Measurements from ENCODE around the gene GREB1L. TPM values are rescaled to one million over a fixed set of nuclear protein-coding genes. Genes with fewer than 3 reads are reported as not detected.

Gene GREB1L
- total and polyA plus RNA-seq, 9 of the 15 experiments (the other 6 are each of a cell fraction or from before 2014, with no cell fraction given), result 0.03 TPM; not detected in 8

GRCh38 chr18:21513292-21513691, 271.3 kb downstream of the GREB1L start:
- no peak overlapping the region for H3K4me3 ChIP-seq
- 66% methylated on average over 2 of the region's 2 CpGs for whole genome bisulfite sequencing (ENCODE audit: insufficient coverage, low coverage, missing lambda C conversion rate)
- in situ Hi-C loops (cut with MboI), result no loop called here
- BruUV-seq (replicated peaks), result no TSS peak
- FAIRE-seq (no peak), ATAC-seq (no peak), DNase-seq (ENCODE audit: extremely low read depth in 1 of 4, low spot score in 3 of 4) (no peak)
- ChIA-PET POLR2A (interaction anchor here (1.2 kb wide), 1 partner anchor 9 kb away, joined by 7 read pairs; no protein-coding TSS in a partner anchor), CTCF (ENCODE audit: low intra/inter-chr PET ratio) (no interaction called here)
- H3K9ac ChIP-seq (ENCODE audit: insufficient read depth in 1 of 2, low read depth in 2 of 2, low read length in 2 of 2), result no peak overlapping the region
- no peaks in the 10 kb centered on the region for H4K20me1 ChIP-seq (replicated peaks; ENCODE audit: control insufficient read depth, insufficient read depth, low read length)
- no peaks in the 10 kb centered on the region for H3K4me1 ChIP-seq (replicated peaks in 1 of 2; ENCODE audit: control insufficient read depth in 2 of 2, insufficient read depth in 2 of 2, low read length in 2 of 2)
- intact Hi-C loops (cut with micrococcal nuclease), result no loop called here
- H3K9me1 ChIP-seq (ENCODE audit: control insufficient read depth, insufficient read depth, low read length), result no peaks in the 10 kb centered on the region
- no peaks in the 10 kb centered on the region for H3K9me3 ChIP-seq (replicated peaks; ENCODE audit: control insufficient read depth, insufficient read depth, low read depth, low read length)
- no peaks in the 10 kb centered on the region for H3K79me2 ChIP-seq (ENCODE audit: control insufficient read depth, insufficient read depth, low read length)
- H2AFZ ChIP-seq (ENCODE audit: low read depth, low read length), result no peak overlapping the region
- no peak overlapping the region for H3K4me2 ChIP-seq (ENCODE audit: insufficient read depth, low read length)
- no peaks in the 10 kb centered on the region; a peak in 1 of 5 replicates for H3K27me3 ChIP-seq (ENCODE audit: control insufficient read depth in 2 of 2, insufficient read depth in 2 of 2, low read length in 2 of 2)
- 0 out of 3 replicates have a peak, but pooled peaks cover under 1% of the 10 kb centered on the region for H3K36me3 ChIP-seq (ENCODE audit: control insufficient read depth, insufficient read depth, low read length)
- no peak overlapping the region for H3K27ac ChIP-seq (ENCODE audit: extremely low read depth, low read depth, low read length)
- no peak for TF ChIP-seq HINFP (tag; conservative IDR thresholded peaks at IDR 0.05; ENCODE audit: low read depth)
- TF ChIP-seq ZNF445 (CRISPR knock-in tag; IDR thresholded peaks at IDR 0.05; ENCODE audit: low read depth), result no peak
- TF ChIP-seq, protein P1, sequence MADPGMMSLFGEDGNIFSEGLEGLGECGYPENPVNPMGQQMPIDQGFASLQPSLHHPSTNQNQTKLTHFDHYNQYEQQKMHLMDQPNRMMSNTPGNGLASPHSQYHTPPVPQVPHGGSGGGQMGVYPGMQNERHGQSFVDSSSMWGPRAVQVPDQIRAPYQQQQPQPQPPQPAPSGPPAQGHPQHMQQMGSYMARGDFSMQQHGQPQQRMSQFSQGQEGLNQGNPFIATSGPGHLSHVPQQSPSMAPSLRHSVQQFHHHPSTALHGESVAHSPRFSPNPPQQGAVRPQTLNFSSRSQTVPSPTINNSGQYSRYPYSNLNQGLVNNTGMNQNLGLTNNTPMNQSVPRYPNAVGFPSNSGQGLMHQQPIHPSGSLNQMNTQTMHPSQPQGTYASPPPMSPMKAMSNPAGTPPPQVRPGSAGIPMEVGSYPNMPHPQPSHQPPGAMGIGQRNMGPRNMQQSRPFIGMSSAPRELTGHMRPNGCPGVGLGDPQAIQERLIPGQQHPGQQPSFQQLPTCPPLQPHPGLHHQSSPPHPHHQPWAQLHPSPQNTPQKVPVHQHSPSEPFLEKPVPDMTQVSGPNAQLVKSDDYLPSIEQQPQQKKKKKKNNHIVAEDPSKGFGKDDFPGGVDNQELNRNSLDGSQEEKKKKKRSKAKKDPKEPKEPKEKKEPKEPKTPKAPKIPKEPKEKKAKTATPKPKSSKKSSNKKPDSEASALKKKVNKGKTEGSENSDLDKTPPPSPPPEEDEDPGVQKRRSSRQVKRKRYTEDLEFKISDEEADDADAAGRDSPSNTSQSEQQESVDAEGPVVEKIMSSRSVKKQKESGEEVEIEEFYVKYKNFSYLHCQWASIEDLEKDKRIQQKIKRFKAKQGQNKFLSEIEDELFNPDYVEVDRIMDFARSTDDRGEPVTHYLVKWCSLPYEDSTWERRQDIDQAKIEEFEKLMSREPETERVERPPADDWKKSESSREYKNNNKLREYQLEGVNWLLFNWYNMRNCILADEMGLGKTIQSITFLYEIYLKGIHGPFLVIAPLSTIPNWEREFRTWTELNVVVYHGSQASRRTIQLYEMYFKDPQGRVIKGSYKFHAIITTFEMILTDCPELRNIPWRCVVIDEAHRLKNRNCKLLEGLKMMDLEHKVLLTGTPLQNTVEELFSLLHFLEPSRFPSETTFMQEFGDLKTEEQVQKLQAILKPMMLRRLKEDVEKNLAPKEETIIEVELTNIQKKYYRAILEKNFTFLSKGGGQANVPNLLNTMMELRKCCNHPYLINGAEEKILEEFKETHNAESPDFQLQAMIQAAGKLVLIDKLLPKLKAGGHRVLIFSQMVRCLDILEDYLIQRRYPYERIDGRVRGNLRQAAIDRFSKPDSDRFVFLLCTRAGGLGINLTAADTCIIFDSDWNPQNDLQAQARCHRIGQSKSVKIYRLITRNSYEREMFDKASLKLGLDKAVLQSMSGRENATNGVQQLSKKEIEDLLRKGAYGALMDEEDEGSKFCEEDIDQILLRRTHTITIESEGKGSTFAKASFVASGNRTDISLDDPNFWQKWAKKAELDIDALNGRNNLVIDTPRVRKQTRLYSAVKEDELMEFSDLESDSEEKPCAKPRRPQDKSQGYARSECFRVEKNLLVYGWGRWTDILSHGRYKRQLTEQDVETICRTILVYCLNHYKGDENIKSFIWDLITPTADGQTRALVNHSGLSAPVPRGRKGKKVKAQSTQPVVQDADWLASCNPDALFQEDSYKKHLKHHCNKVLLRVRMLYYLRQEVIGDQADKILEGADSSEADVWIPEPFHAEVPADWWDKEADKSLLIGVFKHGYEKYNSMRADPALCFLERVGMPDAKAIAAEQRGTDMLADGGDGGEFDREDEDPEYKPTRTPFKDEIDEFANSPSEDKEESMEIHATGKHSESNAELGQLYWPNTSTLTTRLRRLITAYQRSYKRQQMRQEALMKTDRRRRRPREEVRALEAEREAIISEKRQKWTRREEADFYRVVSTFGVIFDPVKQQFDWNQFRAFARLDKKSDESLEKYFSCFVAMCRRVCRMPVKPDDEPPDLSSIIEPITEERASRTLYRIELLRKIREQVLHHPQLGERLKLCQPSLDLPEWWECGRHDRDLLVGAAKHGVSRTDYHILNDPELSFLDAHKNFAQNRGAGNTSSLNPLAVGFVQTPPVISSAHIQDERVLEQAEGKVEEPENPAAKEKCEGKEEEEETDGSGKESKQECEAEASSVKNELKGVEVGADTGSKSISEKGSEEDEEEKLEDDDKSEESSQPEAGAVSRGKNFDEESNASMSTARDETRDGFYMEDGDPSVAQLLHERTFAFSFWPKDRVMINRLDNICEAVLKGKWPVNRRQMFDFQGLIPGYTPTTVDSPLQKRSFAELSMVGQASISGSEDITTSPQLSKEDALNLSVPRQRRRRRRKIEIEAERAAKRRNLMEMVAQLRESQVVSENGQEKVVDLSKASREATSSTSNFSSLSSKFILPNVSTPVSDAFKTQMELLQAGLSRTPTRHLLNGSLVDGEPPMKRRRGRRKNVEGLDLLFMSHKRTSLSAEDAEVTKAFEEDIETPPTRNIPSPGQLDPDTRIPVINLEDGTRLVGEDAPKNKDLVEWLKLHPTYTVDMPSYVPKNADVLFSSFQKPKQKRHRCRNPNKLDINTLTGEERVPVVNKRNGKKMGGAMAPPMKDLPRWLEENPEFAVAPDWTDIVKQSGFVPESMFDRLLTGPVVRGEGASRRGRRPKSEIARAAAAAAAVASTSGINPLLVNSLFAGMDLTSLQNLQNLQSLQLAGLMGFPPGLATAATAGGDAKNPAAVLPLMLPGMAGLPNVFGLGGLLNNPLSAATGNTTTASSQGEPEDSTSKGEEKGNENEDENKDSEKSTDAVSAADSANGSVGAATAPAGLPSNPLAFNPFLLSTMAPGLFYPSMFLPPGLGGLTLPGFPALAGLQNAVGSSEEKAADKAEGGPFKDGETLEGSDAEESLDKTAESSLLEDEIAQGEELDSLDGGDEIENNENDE (IDR thresholded peaks at IDR 0.05; ENCODE audit: low read depth, low read length), result no peak
- no peak for TF ChIP-seq ELF4 (CRISPR knock-in tag; IDR thresholded peaks at IDR 0.05)
- TF ChIP-seq, protein P2, sequence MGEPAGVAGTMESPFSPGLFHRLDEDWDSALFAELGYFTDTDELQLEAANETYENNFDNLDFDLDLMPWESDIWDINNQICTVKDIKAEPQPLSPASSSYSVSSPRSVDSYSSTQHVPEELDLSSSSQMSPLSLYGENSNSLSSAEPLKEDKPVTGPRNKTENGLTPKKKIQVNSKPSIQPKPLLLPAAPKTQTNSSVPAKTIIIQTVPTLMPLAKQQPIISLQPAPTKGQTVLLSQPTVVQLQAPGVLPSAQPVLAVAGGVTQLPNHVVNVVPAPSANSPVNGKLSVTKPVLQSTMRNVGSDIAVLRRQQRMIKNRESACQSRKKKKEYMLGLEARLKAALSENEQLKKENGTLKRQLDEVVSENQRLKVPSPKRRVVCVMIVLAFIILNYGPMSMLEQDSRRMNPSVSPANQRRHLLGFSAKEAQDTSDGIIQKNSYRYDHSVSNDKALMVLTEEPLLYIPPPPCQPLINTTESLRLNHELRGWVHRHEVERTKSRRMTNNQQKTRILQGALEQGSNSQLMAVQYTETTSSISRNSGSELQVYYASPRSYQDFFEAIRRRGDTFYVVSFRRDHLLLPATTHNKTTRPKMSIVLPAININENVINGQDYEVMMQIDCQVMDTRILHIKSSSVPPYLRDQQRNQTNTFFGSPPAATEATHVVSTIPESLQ (CRISPR knock-in tag; IDR thresholded peaks at IDR 0.05), result no peak
- no peak for TF ChIP-seq ZNF239 (CRISPR knock-in tag; IDR thresholded peaks at IDR 0.05)
- TF ChIP-seq ZKSCAN3 (CRISPR knock-in tag; IDR thresholded peaks at IDR 0.05), result no peak
